Activated CD4-positive, alpha-beta T cell treated with anti-CD3 and anti-CD28 coated beads, Interleukin-2, amount 50 U/mL, for 1 hour (primary cell): ENCODE data around the gene MICAL2.

Experiments
- DNase-seq: peaks from one replicate; pipeline ENCODE4 v3.0.0-alpha.2; 2020

MICAL2 gene

GRCh38 chr11:12258451-12258850 lies 148.1 kb downstream of the MICAL2 start:
- no peak for DNase-seq

GRCh38 chr11:12259956-12260355 lies 149.6 kb downstream of the MICAL2 start:
- no peak for DNase-seq

GRCh38 chr11:12260731-12261521 lies 150.5 kb downstream of the MICAL2 start:
- DNase-seq = no peak

GRCh38 chr11:12261551-12261950 lies 151.2 kb downstream of the MICAL2 start:
- no peak for DNase-seq

GRCh38 chr11:12263141-12263693 lies 152.8 kb downstream of the MICAL2 start:
- no peak for DNase-seq

GRCh38 chr11:12264361-12264760 lies 154.0 kb downstream of the MICAL2 start:
- DNase-seq = no peak

- no peak for DNase-seq
Measured at GRCh38 chr11:12266132-12266531, 155.7 kb downstream of the MICAL2 start.

- no peak for DNase-seq
Measured at GRCh38 chr11:12266943-12267342, 156.6 kb downstream of the MICAL2 start.

- DNase-seq = no peak
Measured at GRCh38 chr11:12267921-12268320, 157.5 kb downstream of the MICAL2 start.

- DNase-seq = no peak
Measured at GRCh38 chr11:12269104-12269441, 158.7 kb downstream of the MICAL2 start.

GRCh38 chr11:12269446-12270214 lies 159.2 kb downstream of the MICAL2 start:
- no peak for DNase-seq

GRCh38 chr11:12270215-12270797 lies 159.9 kb downstream of the MICAL2 start:
- no peak for DNase-seq

GRCh38 chr11:12270817-12271216 lies 160.4 kb downstream of the MICAL2 start:
- DNase-seq = no peak

GRCh38 chr11:12271241-12271640 lies 160.9 kb downstream of the MICAL2 start:
- no peak for DNase-seq

- DNase-seq = no peak
Measured at GRCh38 chr11:12271826-12272366, 161.5 kb downstream of the MICAL2 start.

- no peak for DNase-seq
Measured at GRCh38 chr11:12272821-12273617, 162.6 kb downstream of the MICAL2 start.

- DNase-seq = no peak
Measured at GRCh38 chr11:12273618-12273995, 163.2 kb downstream of the MICAL2 start.

GRCh38 chr11:12274056-12274455 lies 163.7 kb downstream of the MICAL2 start:
- no peak for DNase-seq

- DNase-seq = no peak
Measured at GRCh38 chr11:12274558-12275197, 164.3 kb downstream of the MICAL2 start.

- no peak for DNase-seq
Measured at GRCh38 chr11:12275818-12276217, 165.4 kb downstream of the MICAL2 start.

- DNase-seq = no peak
Measured at GRCh38 chr11:12276356-12276755, 166.0 kb downstream of the MICAL2 start.
